Brain pericyte (primary cell): ENCODE data around the gene UCP1.

ENCODE experiments used
- DNase-seq: peaks from one replicate; pipeline ENCODE4 v3.0.0-alpha.2; 2012; ENCODE audit warnings: low read depth, low spot score

Gene UCP1

GRCh38 chr4:140568507-140569306 lies at the start of gene UCP1:
TSS of gene UCP1 (minus strand) at chr4:140568961. CDS start at chr4:140568729, 232 bp downstream.
- no peak for DNase-seq

GRCh38 chr4:140617499-140618248 lies 48.9 kb upstream of the UCP1 start:
- no peak for DNase-seq

DNA sequence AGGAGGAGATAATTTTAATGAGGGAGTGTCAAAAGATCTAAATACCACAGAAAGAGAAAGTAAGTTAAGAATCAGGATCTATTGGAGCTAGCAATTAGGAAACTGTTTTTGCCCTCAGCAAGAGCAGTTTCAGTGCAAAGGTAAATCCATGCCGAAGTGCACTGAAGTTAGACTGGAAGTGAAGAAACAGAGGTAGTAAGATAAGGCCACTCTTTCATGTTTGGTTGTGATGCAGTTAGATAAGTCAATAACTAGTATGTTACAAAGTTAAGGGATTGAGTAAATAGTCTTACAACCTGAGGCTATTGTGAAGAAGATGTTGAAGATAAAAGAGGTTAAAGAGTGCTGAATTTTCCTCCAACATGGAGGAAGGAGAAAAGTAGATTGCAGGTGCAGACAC lies 46.7 kb upstream of the UCP1 start:
- no peak for DNase-seq

DNA sequence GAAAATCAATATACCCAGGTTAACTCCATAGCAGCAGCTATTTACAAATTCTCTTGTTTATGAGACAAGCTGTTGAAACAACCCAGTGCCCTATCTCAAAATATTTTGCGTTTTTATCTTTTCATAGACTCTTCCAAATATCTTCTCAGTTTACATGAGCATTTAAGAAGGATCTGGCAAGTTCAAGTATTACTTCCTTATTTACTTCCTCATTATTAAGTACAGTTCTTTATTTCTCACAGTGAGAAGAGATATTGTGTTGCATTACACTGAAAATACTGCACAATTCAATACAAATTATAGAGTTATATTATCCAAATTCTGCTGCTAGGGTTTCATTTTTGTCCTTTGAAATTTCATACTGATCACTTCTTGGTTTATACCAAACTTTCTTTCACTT lies 43.6 kb upstream of the UCP1 start:
- DNase-seq: no peak

- DNase-seq: no peak
Observed at GRCh38 chr4:140611854-140612253, 43.1 kb upstream of the UCP1 start.

GRCh38 chr4:140609548-140610425 lies 41.0 kb upstream of the UCP1 start:
- DNase-seq: no peak

- DNase-seq: no peak
Observed at GRCh38 chr4:140607852-140608251, 39.1 kb upstream of the UCP1 start.

DNA sequence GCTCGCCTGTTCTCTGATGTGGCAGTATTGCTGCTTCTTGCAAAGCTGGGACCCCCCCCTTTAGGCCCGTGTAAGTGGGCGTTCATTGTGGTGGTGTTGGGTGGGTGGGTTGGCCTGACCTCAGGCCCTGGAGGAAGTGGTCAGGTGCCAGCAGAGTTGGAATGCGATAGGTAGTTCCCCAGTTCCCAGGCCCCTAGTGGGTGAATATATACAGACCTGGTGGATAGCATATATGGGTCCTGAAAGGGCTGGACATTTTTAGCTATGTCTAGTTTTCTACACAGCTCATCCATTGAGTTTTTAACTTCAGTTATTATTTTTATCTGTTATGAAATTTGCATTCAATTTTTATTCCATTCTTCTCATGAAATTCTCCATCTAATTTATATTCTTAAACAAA lies 35.8 kb upstream of the UCP1 start:
- no peak for DNase-seq

- DNase-seq: no peak
Observed at GRCh38 chr4:140603286-140603685, 34.5 kb upstream of the UCP1 start.

DNA sequence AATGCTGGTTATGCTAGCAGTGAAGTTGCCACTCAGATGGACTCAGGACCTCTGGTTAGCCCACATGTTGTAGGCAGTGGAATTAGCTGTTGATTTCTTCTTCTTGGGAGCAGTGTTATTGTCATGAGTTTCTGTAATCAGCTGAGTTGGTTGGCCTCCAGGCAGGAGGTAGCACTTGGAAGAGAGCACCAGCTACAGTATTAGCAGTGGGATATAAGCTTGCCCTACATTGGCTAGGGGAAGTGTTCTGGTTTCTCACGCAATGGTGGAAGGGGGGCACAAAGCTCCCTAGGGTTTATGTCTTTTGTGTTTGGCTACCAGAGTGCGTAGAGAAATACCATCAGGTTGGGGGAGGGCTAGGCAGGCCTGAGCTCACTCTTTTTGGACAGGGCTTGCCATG lies 34.0 kb upstream of the UCP1 start:
- DNase-seq: no peak

DNA sequence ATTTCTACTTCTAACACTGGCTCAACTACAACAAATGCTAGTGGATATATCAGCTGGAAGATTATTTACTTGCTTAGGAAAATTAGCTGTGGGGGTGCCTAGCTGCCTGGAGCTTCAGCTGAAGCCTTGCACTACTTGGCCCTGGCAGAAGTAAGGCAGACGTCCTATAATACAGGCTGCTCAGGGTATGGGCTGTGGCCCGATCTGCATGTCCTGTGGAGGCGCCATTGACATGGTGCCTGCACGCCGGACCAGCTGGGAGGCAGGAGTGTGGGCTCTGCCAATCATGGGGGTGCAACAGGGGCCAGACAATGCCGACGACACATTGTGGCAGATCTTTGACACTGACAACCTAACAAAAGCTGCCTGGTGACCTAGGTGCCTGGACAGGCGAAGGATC lies 31.6 kb upstream of the UCP1 start:
- no peak for DNase-seq

DNA sequence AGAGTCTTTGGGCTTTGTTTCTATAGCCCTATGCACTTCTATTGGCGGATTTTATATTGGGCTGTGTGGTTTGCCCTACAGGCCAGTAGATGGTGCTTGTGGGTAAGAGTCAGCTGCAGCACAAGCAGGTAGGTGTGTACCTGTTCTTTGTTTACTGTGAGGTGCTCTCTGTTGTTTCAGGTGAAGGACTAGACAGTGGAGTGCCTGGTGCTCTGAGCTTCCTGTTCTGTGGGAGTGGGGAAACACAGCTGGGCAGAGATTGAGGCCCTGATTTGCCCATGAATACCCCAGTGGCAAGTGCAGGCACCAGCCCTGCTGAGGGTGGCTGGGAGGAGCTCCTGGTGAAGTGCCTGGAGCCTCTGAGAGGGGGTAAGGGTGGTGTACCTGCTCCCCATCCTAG lies 26.3 kb upstream of the UCP1 start:
- no peak for DNase-seq

GRCh38 chr4:140584439-140584838 lies 15.7 kb upstream of the UCP1 start:
- no peak for DNase-seq

DNA sequence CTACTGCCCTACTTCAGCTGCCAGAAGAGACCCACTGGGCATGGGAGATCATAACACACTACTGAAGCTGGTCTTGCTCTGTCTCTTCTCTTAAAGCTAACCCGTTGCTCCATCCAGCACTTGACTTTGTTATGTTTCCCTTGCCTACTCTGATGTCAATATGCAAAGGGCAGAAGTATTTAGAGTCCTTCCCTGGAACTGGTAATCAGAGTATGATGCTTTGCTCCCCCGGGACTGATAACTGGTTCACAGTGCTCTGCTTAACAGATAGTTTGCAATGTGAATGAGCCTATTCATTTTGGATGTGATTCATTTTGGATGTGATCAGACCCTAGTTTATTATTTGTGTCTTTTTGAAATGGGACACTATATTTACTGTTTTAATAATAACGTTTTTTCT lies 12.3 kb upstream of the UCP1 start:
- DNase-seq: no peak

- DNase-seq: no peak
Observed at GRCh38 chr4:140579278-140579677, 10.5 kb upstream of the UCP1 start.

DNA sequence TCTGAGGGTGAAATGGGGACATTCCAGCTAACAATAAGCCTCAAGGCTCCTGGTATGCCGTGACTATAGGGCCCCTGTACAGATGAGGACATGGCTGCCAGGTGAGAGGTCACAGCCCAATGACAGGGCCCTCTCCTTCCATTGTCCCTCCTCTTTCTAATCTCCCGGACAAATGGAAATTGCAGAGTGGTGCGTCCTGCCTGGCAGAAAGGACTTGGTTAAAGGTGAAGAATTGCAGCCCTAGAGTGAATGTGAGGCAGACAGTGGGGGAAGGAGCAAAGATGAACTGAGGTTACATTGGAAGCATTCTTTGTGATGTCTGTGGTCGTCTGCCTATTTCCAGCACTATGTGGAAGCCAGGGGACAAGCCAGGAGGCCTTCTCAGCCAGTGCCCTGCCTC lies 6.7 kb upstream of the UCP1 start:
- DNase-seq: no peak

- no peak for DNase-seq
Observed at GRCh38 chr4:140571620-140572019, 2.9 kb upstream of the UCP1 start.

DNA sequence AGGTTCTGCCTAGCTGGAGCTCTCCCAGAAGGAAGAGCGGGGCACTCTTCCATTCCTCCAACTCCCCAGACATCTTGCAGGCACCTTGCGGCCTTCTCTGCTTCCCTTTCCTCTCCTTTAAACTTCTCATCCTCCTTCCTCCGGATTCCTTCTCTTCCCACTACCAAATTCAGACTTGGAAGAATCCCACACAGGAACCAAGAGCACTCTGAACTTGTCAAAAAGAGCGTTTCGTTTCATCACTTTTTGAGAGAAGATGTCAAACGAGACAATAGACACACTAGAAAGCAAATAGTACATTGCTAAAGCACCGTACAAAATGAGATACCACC lies 512 bp upstream of the UCP1 start:
- no peak for DNase-seq

- DNase-seq: no peak
Observed at GRCh38 chr4:140559696-140560095, 9.1 kb downstream of the UCP1 start.

- DNase-seq: no peak
Observed at GRCh38 chr4:140557831-140558435, 10.8 kb downstream of the UCP1 start.

DNA sequence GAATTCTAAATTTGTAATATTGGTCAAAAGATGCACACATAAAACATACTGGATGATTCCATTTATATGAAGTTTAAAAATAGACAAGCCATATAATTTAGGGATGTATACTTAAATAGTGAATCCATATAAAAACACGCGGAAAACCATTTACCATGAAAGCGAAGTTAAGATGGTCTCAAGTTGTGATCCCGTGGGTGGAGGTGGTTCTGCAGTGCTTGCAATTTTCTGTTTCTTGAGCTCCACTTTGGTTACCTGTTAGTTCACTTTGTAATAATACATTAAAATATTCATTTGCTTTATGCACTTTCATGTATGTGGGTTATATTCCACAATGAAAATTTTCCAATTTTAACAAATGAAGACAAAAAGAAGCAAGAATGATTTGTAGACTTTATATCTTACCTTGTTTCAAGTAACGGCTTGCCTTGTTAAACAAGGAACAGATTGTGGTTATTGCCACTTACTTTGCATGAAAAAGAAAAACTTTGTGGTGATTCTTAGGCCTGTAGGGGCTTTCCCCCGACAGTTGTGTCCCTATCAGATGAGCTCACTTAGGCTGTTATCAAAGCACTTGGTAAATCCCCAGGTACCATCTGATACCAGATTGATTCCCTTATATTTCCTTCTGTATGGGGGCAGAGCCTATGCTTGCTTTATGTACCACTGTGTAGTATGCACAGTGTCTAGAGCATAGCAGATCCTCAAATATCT lies 12.2 kb downstream of the UCP1 start:
- DNase-seq: no peak
